Endothelial cell of umbilical vein (primary cell): Measurements from ENCODE around the gene BCL2. TPM values are rescaled to one million over a fixed set of nuclear protein-coding genes. Genes with fewer than 3 reads are reported as not detected.

ENCODE experiments used
- BruUV-seq: library from RNA; stranded (reverse); fragments of 400-500 nt; replicated peaks from 2 replicates; lab custom pipeline; 2021; lab: Mats Ljungman, UMichigan
- CTCF ChIA-PET: fragments of 300-600, 350-600 bp; sonication (Branson Sonifier 250); formaldehyde crosslinking; loops from one replicate; lab custom pipeline; 2021; ENCODE audit warnings: antibody characterized with exemption, inconsistent platforms; lab: Charles Lee
- POLR2A ChIA-PET: fragments of 300-600, 350-600 bp; sonication (Branson Sonifier 250); formaldehyde crosslinking; loops from one replicate; lab custom pipeline; 2021; ENCODE audit warnings: antibody characterized with exemption, inconsistent platforms; lab: Charles Lee
- DNase-seq: peaks from one replicate; pipeline ENCODE4 v3.0.0-alpha.2; 2011; ENCODE audit warnings: low read depth, low spot score
- FAIRE-seq: peaks from 2 replicates; lab custom pipeline; 2011; peaks lifted over from hg19 to GRCh38; lab: Jason Lieb, UNC
- H2AFZ ChIP-seq: 2 replicates; pipeline ENCODE4 v1.6.0; 2012; ENCODE audit warnings: low read depth, low read length, control low read depth, inconsistent platforms
- H3K27ac ChIP-seq: 2 replicates; pipeline ENCODE4 v1.5.1; 2011; ENCODE audit warnings: low read depth, mild to moderate bottlenecking, control low read depth, low read length, moderate library complexity; ENCODE audit not compliant: insufficient read depth
- H3K27me3 ChIP-seq, 2 experiments: 2 replicates each; pipeline versions ENCODE4 v1.6.0 to v1.6.1; 2011; ENCODE audit warnings: low read length in 2 of 2, mixed read lengths in 1 of 2; ENCODE audit not compliant: control insufficient read depth in 2 of 2, insufficient read depth in 2 of 2
- H3K36me3 ChIP-seq, 2 experiments: 2 replicates in 1 of 2; 3 replicates in 1 of 2; pipeline ENCODE4 v1.5.1; 2011; ENCODE audit warnings: low read length in 2 of 2, mild to moderate bottlenecking in 1 of 2, moderate library complexity in 1 of 2; ENCODE audit not compliant: control insufficient read depth in 2 of 2, insufficient read depth in 2 of 2; ENCODE audit errors: extremely low read depth in 1 of 2
- H3K4me1 ChIP-seq: 3 replicates; pipeline ENCODE4 v1.5.1; 2011; ENCODE audit warnings: mild to moderate bottlenecking, low read length; ENCODE audit not compliant: control insufficient read depth, insufficient read depth; ENCODE audit errors: extremely low read depth
- H3K4me2 ChIP-seq: 2 replicates; pipeline ENCODE4 v1.6.1; 2011; ENCODE audit warnings: low read length, control low read depth, mixed read lengths; ENCODE audit not compliant: insufficient read depth
- H3K4me3 ChIP-seq, 3 experiments: fragments of 200-600 bp in 1 of 3; sonication (generic), shearing (Covaris generic) in 1 of 3; replicated peaks in 1 of 3; 2 replicates each; pipeline ENCODE4 v1.5.1; 2011 to 2016; ENCODE audit warnings: control low read depth in 3 of 3, low read length in 3 of 3, mild to moderate bottlenecking in 2 of 3, inconsistent platforms in 1 of 3, low read depth in 1 of 3, moderate library complexity in 1 of 3; ENCODE audit not compliant: insufficient read depth in 1 of 3
- H3K79me2 ChIP-seq: 2 replicates; pipeline ENCODE4 v1.6.0; 2012; ENCODE audit warnings: low read length, inconsistent platforms; ENCODE audit not compliant: control insufficient read depth, insufficient read depth
- H3K9ac ChIP-seq: replicated peaks from 2 replicates; pipeline ENCODE3; 2011; ENCODE audit warnings: low read length, control low read depth; ENCODE audit not compliant: insufficient read depth; ENCODE audit errors: extremely low read depth
- H3K9me1 ChIP-seq: replicated peaks from 3 replicates; pipeline ENCODE4 v1.6.0; 2011; ENCODE audit warnings: mild to moderate bottlenecking, low read length; ENCODE audit not compliant: control insufficient read depth, insufficient read depth; ENCODE audit errors: extremely low read depth
- H3K9me3 ChIP-seq: replicated peaks from 2 replicates; pipeline ENCODE4 v1.5.1; 2012; ENCODE audit warnings: low read length, inconsistent platforms; ENCODE audit not compliant: control insufficient read depth, insufficient read depth
- H4K20me1 ChIP-seq: replicated peaks from 2 replicates; pipeline ENCODE3; 2011; ENCODE audit warnings: mild to moderate bottlenecking, low read length; ENCODE audit not compliant: control insufficient read depth, insufficient read depth; ENCODE audit errors: extremely low read depth
- EZH2 ChIP-seq: IDR thresholded peaks from 2 replicates; pipeline ENCODE4 v1.6.1; 2012; ENCODE audit warnings: borderline replicate concordance, low read depth, mild to moderate bottlenecking, moderate library complexity, low read length, inconsistent platforms; ENCODE audit not compliant: severe bottlenecking
- FOS ChIP-seq: IDR thresholded peaks from 2 replicates; pipeline ENCODE4 v1.6.1; 2011; ENCODE audit warnings: mild to moderate bottlenecking, low read length, moderate library complexity, borderline replicate concordance; ENCODE audit not compliant: insufficient read depth
- GATA2 ChIP-seq: IDR thresholded peaks from 2 replicates; pipeline ENCODE4 v1.7.0; 2011; ENCODE audit warnings: low read depth, mild to moderate bottlenecking, moderate library complexity, mixed read lengths, low read length; ENCODE audit not compliant: insufficient read length, insufficient read depth
- JUN ChIP-seq: IDR thresholded peaks from 2 replicates; pipeline ENCODE4 v1.6.1; 2011; ENCODE audit warnings: borderline replicate concordance, low read depth; ENCODE audit not compliant: insufficient read length, insufficient read depth
- MAX ChIP-seq: IDR thresholded peaks from 2 replicates; pipeline ENCODE4 v1.6.1; 2011; ENCODE audit not compliant: insufficient read depth, insufficient read length
- MYC ChIP-seq: IDR thresholded peaks from one replicate; pipeline ENCODE4 v1.6.1; 2011; ENCODE audit warnings: mild to moderate bottlenecking, low read depth, low read length
- POLR2A ChIP-seq: IDR thresholded peaks from 2 replicates; pipeline ENCODE4 v1.6.1; 2012; ENCODE audit warnings: low read depth, mild to moderate bottlenecking, control low read depth, low read length
- POLR2AphosphoS5 ChIP-seq: IDR thresholded peaks from 2 replicates; pipeline ENCODE4 v1.6.1; 2012; ENCODE audit warnings: low read depth, mild to moderate bottlenecking, control low read depth, low read length, moderate library complexity; ENCODE audit not compliant: insufficient read depth
- dilution Hi-C: fragments of 300-500 bp; cut with MboI; formaldehyde crosslinking; loops from one replicate; pipeline ENCODE4 v1.15.0; 2019; ENCODE audit warnings: low sequenced_read_pairs; ENCODE audit not compliant: extremely low pct_ligation_motif_present
- intact Hi-C: fragments of 100-400 bp; cut with micrococcal nuclease; formaldehyde crosslinking; loops from one replicate; pipeline ENCODE4 v1.10.0; 2022
- polyA plus RNA-seq, 4 experiments: library from polyadenylated mRNA; depleted of rRNA in 3 of 4; stranded (reverse) in 3 of 4; unstranded in 1 of 4; fragments of >200 nt; gene quantifications; 2 replicates each; pipeline versions ENCODE4 v1.2.1 to v1.2.3, GENCODE V29; 2011 to 2012; ENCODE audit warnings: missing spikeins in 1 of 4
- total RNA-seq: library from RNA; stranded (reverse); gene quantifications from 2 replicates; pipeline ENCODE4 v1.2.3, GENCODE V29; 2021
- TF ChIP-seq, protein P1 (sequence below), 2 donors: IDR thresholded peaks; 1 replicate in 1 of 2; 2 replicates in 1 of 2; pipeline ENCODE4 v1.5.1; 2011; ENCODE audit warnings: low read length in 2 of 2, mild to moderate bottlenecking in 2 of 2, moderate library complexity in 2 of 2, control low read depth in 1 of 2, inconsistent platforms in 1 of 2, low read depth in 1 of 2; ENCODE audit not compliant: insufficient read depth in 1 of 2; ENCODE audit errors: extremely low read depth in 1 of 2

BCL2 gene
- total and polyA plus RNA-seq, 2 donors (not counting 3 experiments of a cell fraction or from before 2014, with no cell fraction given) = 0.35 to 5.0 TPM

DNA sequence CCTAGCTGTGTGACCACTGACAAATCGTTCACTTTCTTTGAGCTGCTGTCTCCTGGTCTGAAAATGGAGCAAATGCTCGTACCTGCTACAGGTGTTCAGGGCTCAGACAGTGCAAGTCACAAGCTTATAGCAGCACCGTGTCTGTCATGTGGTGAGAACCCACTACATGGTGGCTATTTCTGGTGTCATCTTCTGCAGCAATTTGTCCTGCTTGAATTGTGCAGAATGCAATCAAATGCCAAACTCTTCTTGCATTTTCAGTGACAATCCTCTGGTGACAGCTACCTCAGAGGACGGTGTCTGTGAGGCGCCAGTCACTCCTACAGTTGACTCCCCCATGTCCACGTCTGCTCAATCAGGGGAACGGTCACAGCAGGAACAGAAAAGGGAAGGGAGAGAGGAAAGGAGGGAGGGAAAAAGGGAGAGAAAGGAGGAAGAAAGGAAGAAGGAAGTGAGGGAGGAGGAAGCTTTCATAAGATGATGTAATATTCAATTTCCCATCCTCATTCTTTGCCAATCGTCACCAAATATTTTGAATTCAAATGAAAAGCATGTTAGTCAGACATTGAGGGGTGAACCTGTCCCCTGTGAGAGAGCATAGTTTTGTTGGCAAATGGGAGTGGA lies 122.2 kb downstream of the BCL2 start:
- FAIRE-seq = no peak
- CTCF ChIA-PET = no interaction called here
- POLR2A ChIA-PET = no interaction called here

More for the DNA sequence above, 122.2 kb downstream of the BCL2 start:
- Histone ChIP-seq H3K4me1 (no peaks in the 10 kb centered on the region), H3K4me3 (no peak overlapping the region), H4K20me1 (no peaks in the 10 kb centered on the region), H2AFZ (no peak overlapping the region), H3K36me3 (no peaks in the 10 kb centered on the region), H3K27me3 (no peaks in the 10 kb centered on the region), H3K9me1 (no peaks in the 10 kb centered on the region), H3K79me2 (no peaks in the 10 kb centered on the region), H3K9ac (no peak overlapping the region), H3K9me3 (no peaks in the 10 kb centered on the region), H3K27ac (no peak overlapping the region), H3K4me2 (no peak overlapping the region)
- no TSS peak for BruUV-seq
- intact Hi-C loops (no loop called here), dilution Hi-C loops (no loop called here)
- no peak for DNase-seq
- TF ChIP-seq, protein P1, sequence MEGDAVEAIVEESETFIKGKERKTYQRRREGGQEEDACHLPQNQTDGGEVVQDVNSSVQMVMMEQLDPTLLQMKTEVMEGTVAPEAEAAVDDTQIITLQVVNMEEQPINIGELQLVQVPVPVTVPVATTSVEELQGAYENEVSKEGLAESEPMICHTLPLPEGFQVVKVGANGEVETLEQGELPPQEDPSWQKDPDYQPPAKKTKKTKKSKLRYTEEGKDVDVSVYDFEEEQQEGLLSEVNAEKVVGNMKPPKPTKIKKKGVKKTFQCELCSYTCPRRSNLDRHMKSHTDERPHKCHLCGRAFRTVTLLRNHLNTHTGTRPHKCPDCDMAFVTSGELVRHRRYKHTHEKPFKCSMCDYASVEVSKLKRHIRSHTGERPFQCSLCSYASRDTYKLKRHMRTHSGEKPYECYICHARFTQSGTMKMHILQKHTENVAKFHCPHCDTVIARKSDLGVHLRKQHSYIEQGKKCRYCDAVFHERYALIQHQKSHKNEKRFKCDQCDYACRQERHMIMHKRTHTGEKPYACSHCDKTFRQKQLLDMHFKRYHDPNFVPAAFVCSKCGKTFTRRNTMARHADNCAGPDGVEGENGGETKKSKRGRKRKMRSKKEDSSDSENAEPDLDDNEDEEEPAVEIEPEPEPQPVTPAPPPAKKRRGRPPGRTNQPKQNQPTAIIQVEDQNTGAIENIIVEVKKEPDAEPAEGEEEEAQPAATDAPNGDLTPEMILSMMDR (IDR thresholded peaks at IDR 0.05; ENCODE audit: extremely low read depth in 1 of 2, insufficient read depth in 1 of 2, low read depth in 1 of 2, low read length in 2 of 2) = no peak
- TF ChIP-seq JUN (no peak), MAX (no peak), POLR2A (no peak), MYC (no peak), POLR2AphosphoS5 (no peak), GATA2 (no peak), EZH2 (no peak), FOS (no peak)
